HG03108 (cell line): ENCODE results near the gene ARAF.
A peak's percentile ranks its signal among the peaks of the same experiment; 100 is the strongest.
"Not testable (repeated sequence)": the region's sequence is repeated elsewhere in the genome, so short reads cannot be mapped to it uniquely, and the experiment has no call there.

Experiments
- ATAC-seq: cut with Tn5 transposase; IDR thresholded peaks from one replicate; pipeline ENCODE4 v1.9.1; 2021; ENCODE audit warnings: moderate library complexity; ENCODE audit not compliant: unreplicated experiment

The ARAF gene

DNA sequence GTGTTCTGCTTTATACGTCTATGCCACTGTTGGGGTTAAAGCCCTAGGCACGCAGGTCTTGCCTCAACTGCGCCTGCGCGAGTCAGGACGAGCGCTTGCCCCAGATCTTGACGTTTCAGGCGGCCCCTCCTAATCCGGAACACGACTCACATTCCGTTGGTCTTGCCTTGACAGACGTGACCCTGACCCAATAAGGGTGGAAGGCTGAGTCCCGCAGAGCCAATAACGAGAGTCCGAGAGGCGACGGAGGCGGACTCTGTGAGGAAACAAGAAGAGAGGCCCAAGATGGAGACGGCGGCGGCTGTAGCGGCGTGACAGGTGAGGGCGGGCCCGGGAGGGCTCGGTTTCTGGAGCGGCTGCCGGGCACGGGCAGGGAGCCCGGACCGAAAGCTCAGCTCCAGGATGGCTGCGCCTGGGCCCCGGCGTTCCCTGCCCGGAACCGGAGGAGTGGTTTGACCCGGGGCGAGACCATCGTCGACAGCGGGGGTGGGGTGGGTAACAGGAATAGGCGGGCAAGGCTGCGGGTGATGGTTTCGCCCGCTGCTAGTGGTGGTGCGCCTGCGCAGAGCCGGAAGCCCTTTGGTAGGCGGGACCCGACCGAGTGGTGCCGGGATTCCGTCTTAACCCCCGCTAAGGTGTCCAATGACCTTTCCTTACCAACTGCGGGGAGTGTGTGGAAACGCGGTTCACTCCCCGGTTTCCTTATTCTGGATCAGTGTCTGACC lies at the start of gene ARAF:
ARAF (plus strand) TSS at position 272 of the 725 bp plus-strand sequence. CDS start 1,763 bp downstream, outside the sequence.
- ATAC-seq, result peak; percentile 86

- ATAC-seq, result not testable (repeated sequence)
Measured at GRCh38 chrX:47512383-47512782, 48.6 kb upstream of the ARAF start.

- not testable (repeated sequence) for ATAC-seq
Measured at GRCh38 chrX:47513034-47513965, 47.7 kb upstream of the ARAF start.

GRCh38 chrX:47514533-47515235 lies 46.3 kb upstream of the ARAF start:
- no peak for ATAC-seq

DNA sequence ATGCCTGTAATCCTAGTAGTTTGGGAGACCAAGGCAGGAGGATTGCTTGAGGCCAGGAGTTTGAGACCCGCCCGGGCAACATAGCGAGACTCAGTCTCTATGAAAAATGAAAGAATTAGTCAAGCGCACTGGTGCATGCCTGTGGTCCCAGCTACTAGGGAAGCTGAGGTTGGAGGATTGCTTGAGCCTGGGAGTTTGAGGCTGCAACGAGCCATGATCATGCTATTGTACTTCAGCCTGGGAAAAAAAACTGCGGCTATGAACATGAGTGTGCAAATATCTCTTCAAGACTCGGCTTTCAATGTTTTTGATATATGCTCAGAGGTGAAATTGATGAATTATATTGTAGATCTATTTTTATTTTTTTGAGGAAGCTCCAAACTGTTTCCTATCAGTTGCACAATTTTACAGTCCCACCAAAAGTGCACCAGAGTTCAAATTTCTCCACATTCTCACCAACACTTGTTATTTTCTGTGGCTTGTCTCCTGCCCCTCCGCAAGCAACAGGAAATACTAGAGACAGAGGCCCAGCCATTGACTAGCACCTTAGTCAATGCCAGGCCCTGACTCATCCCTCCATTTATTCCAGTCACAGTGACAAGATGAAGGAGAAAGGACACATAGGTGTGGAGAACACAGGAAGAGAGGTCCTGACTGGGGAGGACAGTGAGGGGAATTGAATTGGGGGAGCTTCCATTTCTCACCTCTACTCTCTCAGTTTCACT lies 44.9 kb upstream of the ARAF start:
- no peak for ATAC-seq

- ATAC-seq, result no peak
Measured at GRCh38 chrX:47518144-47518543, 42.9 kb upstream of the ARAF start.

DNA sequence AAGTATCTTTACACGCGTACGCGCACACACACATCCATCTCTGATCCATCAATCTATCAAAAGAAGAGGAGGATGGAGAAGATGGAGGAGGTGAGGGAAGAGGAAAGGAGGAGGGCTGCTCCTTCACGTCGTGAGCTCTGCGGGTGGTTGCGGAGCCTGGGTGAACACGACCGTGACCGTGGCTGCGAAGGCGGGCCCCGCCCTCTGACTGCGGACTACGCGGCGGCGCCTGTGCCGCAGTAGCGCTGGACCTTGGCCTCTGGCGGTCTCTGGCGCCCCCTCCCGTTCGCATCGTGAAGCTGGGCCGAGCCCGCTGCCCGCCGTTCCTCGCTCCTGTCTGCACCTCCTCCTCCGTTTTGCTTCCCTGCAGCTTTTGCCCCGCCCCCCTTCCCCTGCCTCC lies 37.7 kb upstream of the ARAF start:
- ATAC-seq, result peak; percentile 83

GRCh38 chrX:47523713-47524166 lies 37.3 kb upstream of the ARAF start:
- no peak for ATAC-seq

DNA sequence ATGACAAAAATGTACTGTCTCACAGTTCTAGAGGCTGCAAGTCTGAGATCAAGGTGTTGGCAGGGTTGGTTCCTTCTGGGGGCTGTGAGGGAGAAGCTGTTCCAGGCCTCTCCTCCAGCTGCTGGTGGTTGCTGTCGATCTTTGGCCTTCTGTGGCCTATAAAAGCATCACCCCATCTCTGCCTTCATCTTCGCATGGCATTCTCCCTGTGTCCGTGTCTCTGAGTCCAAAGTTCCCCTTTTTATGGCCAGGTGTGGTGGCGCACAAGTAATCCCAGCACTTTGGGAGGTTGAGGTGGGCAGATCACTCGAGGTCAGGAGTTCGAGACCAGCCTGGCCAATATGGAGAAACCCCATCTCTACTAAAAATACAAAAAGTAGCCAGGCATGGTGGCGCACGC lies 31.5 kb upstream of the ARAF start:
- no peak for ATAC-seq

- no peak for ATAC-seq
Measured at GRCh38 chrX:47530049-47530448, 31.0 kb upstream of the ARAF start.

GRCh38 chrX:47539860-47540259 lies 21.1 kb upstream of the ARAF start:
- ATAC-seq, result no peak

GRCh38 chrX:47540754-47541538 lies 20.1 kb upstream of the ARAF start:
- no peak for ATAC-seq

DNA sequence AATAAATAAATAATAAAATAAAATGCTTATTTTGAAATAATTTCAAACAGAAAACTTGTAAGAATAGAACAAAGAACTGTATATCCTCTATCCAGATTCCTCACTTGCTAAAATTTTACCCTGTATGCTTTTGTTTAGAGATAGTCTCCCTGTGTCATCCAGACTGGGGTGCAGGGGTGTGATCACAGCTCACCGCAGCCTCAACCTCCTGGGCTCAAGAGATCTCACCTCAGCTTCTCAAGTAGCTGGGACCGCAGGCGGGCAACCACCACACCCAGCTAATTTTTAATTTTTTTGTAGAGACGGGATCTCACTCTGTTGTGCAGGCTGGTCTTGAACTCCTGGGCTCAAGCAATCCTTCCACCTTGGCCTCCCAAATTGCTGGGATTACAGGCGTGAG lies 17.5 kb upstream of the ARAF start:
- no peak for ATAC-seq

GRCh38 chrX:47556045-47556623 lies 4.9 kb upstream of the ARAF start:
- peak; percentile 87 for ATAC-seq

DNA sequence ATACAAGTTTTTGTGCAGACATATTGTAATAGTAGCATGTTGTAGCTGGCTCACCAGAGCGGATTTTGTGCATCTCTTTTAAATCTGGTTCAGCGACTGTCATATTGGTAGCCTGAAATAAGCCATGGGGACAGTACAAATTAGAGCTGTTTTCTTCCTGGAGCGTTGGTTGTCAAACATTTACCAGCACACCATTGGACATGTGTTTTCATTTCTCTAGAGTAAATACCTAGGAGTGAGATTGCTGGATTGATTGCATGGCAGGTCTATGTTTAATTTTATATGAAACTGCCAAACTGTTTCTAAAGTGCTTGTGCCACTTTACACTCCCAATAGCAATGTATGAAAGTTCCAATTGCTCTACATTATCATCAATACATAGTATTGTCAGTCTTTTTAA lies 2.6 kb upstream of the ARAF start:
- ATAC-seq, result no peak

DNA sequence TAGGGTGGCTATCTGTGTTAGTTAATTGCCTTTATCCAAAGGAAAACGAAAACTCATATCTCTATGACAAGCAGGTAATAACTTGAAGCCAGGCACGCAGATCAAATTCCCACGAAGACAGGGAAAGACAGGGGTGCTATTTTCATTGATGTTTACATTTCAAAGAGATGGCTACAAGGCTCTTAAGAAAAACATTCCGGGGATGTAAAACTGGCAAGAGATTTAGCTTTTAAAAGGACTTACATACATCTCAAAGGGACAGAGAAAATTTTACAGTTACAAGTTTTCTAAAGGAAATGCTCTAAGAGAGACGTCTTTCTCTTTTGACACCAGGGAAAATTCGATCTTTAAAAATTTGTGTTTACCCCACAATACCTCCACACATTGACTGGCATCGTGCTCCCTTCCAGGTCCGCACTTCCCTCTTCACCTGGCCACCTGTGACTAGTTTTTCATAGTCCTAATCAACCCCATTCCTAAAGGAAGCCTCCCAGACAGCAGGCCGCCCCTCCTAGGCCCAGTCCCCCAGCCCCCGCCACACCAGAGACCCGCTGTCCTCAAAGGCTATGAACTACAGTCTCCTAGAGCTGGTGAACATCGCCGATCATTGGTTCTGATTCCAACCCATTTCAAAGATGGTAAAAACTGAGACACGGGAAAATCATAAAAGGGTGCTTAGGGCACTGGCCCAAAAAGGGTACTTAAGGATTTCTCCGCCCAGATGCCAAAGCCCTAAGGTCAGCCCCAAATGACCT lies 649 bp upstream of the ARAF start:
- no peak for ATAC-seq

- ATAC-seq, result no peak
Measured at GRCh38 chrX:47561659-47562151, 700 bp downstream of the ARAF start.

DNA sequence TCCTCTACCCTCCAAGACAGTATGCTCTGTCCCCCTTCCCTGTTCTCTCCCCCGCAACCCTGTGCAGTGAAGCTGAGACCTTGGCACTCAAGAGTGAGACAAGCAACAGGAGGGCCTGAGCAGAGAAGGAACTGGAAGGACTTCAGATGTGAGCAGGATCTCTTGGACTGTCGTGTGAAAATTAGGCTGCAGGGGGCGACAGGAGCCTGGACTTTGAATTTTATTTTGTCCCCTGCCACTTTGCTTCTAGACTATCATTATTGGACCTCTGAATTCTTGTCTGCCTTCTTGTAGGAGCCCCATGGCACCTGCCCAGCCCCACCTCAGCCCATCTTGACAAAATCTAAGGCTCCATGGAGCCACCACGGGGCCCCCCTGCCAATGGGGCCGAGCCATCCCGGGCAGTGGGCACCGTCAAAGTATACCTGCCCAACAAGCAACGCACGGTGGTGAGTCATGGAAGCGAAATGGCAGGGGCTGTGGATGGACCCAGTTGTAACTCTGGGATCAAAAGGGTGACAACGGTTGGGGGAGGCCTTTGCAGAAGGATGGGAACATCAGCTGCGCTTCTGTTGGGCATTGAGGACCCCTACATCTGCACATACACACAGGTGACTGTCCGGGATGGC lies 1.7 kb downstream of the ARAF start:
- no peak for ATAC-seq
